Fibroblast of lung (primary cell): ENCODE results near the gene MYMX.

Experiments
- EZH2 ChIP-seq: IDR thresholded peaks from 2 replicates; pipeline ENCODE4 v1.5.1; 2012; ENCODE audit warnings: low read length, control low read depth, mild to moderate bottlenecking; ENCODE audit errors: missing control alignments
- TF ChIP-seq, protein P1 (sequence below), 2 donors: IDR thresholded peaks in 1 of 2; conservative IDR thresholded peaks in 1 of 2; 1 replicate in 1 of 2; 2 replicates in 1 of 2; pipeline ENCODE4 v1.5.1; 2011 to 2012; ENCODE audit warnings: low read length in 2 of 2, control low read depth in 1 of 2, inconsistent platforms in 1 of 2, low read depth in 1 of 2, mild to moderate bottlenecking in 1 of 2

- TF ChIP-seq, protein P1, sequence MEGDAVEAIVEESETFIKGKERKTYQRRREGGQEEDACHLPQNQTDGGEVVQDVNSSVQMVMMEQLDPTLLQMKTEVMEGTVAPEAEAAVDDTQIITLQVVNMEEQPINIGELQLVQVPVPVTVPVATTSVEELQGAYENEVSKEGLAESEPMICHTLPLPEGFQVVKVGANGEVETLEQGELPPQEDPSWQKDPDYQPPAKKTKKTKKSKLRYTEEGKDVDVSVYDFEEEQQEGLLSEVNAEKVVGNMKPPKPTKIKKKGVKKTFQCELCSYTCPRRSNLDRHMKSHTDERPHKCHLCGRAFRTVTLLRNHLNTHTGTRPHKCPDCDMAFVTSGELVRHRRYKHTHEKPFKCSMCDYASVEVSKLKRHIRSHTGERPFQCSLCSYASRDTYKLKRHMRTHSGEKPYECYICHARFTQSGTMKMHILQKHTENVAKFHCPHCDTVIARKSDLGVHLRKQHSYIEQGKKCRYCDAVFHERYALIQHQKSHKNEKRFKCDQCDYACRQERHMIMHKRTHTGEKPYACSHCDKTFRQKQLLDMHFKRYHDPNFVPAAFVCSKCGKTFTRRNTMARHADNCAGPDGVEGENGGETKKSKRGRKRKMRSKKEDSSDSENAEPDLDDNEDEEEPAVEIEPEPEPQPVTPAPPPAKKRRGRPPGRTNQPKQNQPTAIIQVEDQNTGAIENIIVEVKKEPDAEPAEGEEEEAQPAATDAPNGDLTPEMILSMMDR (conservative IDR thresholded peaks at IDR 0.05 in 1 of 2, IDR thresholded peaks at IDR 0.05 in 1 of 2; ENCODE audit: low read depth in 1 of 2, low read length in 2 of 2), result no peak
- TF ChIP-seq EZH2, result no peak
These were observed 37.6 kb upstream of the MYMX start for GRCh38 chr6:44179072-44179536.
